Activated CD4-positive, alpha-beta T cell treated with anti-CD3 and anti-CD28 coated beads, Interleukin-2, amount 10 ng/mL, durations not matched to agents 24 days and 14 days (primary cell): ENCODE measurements around the gene TIE1. TPM values are rescaled to one million over a fixed set of nuclear protein-coding genes. Genes with fewer than 3 reads are reported as not detected.
A peak's percentile ranks its signal among the peaks of the same experiment; 100 is the strongest.

Experiments
- DNase-seq: peaks from one replicate; pipeline ENCODE4 v3.0.0; 2022
- H3K27ac Mint-ChIP-seq: one replicate; pipeline ENCODE4 v1.8.0; 2022; ENCODE audit warnings: mild to moderate bottlenecking, mixed read lengths
- H3K27me3 Mint-ChIP-seq: one replicate; pipeline ENCODE4 v1.8.0; 2022; ENCODE audit warnings: mixed read lengths
- H3K36me3 Mint-ChIP-seq: one replicate; pipeline ENCODE4 v1.8.0; 2022; ENCODE audit warnings: low read depth, mild to moderate bottlenecking, mixed read lengths
- H3K4me1 Mint-ChIP-seq: one replicate; pipeline ENCODE4 v1.8.0; 2021; ENCODE audit warnings: mixed read lengths
- H3K4me3 Mint-ChIP-seq: one replicate; pipeline ENCODE4 v1.8.0; 2022; ENCODE audit warnings: mild to moderate bottlenecking, moderate library complexity, mixed read lengths
- H3K9me3 Mint-ChIP-seq: one replicate; pipeline ENCODE4 v1.8.0; 2021; ENCODE audit warnings: mixed read lengths
- intact Hi-C: fragments of 100-400 bp; cut with micrococcal nuclease; formaldehyde crosslinking; loops from one replicate; pipeline ENCODE4 v1.15.1; 2023
- total RNA-seq: library from RNA; stranded (reverse); gene quantifications from 2 replicates; pipeline ENCODE4 v1.2.3, GENCODE V29; 2022

Gene TIE1
- total RNA-seq, 1 donor from 2014 or later = 0.23 TPM

GRCh38 chr1:43280692-43281091 lies 20.1 kb upstream of the TIE1 start:
- no peak overlapping the region for H3K4me3 Mint-ChIP-seq
- no peaks in the 10 kb centered on the region for H3K4me1 Mint-ChIP-seq
- no peak overlapping the region for H3K27ac Mint-ChIP-seq
- peaks cover 5% of the 10 kb centered on the region for H3K27me3 Mint-ChIP-seq
- intact Hi-C loops = no loop called here
- no peak for DNase-seq
- no peaks in the 10 kb centered on the region for H3K36me3 Mint-ChIP-seq
- no peaks in the 10 kb centered on the region for H3K9me3 Mint-ChIP-seq

- H3K4me1 Mint-ChIP-seq = no peaks in the 10 kb centered on the region
- no peaks in the 10 kb centered on the region for H3K9me3 Mint-ChIP-seq
- H3K36me3 Mint-ChIP-seq = no peaks in the 10 kb centered on the region
- intact Hi-C loops = no loop called here
- no peak overlapping the region for H3K27ac Mint-ChIP-seq
- DNase-seq = no peak
- peaks cover 7% of the 10 kb centered on the region for H3K27me3 Mint-ChIP-seq
- H3K4me3 Mint-ChIP-seq = no peak overlapping the region
Observed at GRCh38 chr1:43282220-43283195, 18.3 kb upstream of the TIE1 start.

- H3K27me3 Mint-ChIP-seq = peaks cover 14% of the 10 kb centered on the region
- no peak for DNase-seq
- H3K9me3 Mint-ChIP-seq = no peaks in the 10 kb centered on the region
- H3K27ac Mint-ChIP-seq = no peak overlapping the region
- no peaks in the 10 kb centered on the region for H3K36me3 Mint-ChIP-seq
- H3K4me3 Mint-ChIP-seq = no peak overlapping the region
- no peaks in the 10 kb centered on the region for H3K4me1 Mint-ChIP-seq
- intact Hi-C loops = no loop called here
Observed at GRCh38 chr1:43284065-43284464, 16.7 kb upstream of the TIE1 start.

GRCh38 chr1:43284546-43285110 lies 16.2 kb upstream of the TIE1 start:
- Mint-ChIP-seq H3K36me3 (no peaks in the 10 kb centered on the region), H3K27me3 (peaks cover 14% of the 10 kb centered on the region), H3K27ac (no peak overlapping the region), H3K4me1 (no peaks in the 10 kb centered on the region), H3K4me3 (no peak overlapping the region), H3K9me3 (no peaks in the 10 kb centered on the region)
- DNase-seq = no peak
- intact Hi-C loops = no loop called here

- H3K36me3 Mint-ChIP-seq = no peaks in the 10 kb centered on the region
- no peaks in the 10 kb centered on the region for H3K9me3 Mint-ChIP-seq
- intact Hi-C loops = no loop called here
- H3K27me3 Mint-ChIP-seq = peaks cover 14% of the 10 kb centered on the region
- H3K4me3 Mint-ChIP-seq = no peak within 1 kb of the TSS
- no peaks in the 10 kb centered on the region for H3K4me1 Mint-ChIP-seq
- no peak for DNase-seq
- H3K27ac Mint-ChIP-seq = no peak within 1 kb of the TSS
Observed at GRCh38 chr1:43285269-43285990, 15.4 kb upstream of the TIE1 start, which contains the start of gene C1orf210. C1orf210 (minus strand) TSS chr1:43285581; CDS start chr1:43283270, 2,311 bp downstream.

GRCh38 chr1:43286115-43286514 lies 14.7 kb upstream of the TIE1 start:
- Mint-ChIP-seq H3K4me3 (no peak overlapping the region), H3K36me3 (no peaks in the 10 kb centered on the region), H3K9me3 (no peaks in the 10 kb centered on the region), H3K27ac (no peak overlapping the region), H3K27me3 (peaks cover 10% of the 10 kb centered on the region), H3K4me1 (no peaks in the 10 kb centered on the region)
- intact Hi-C loops = no loop called here
- DNase-seq = no peak

- no peak for DNase-seq
Observed at GRCh38 chr1:43286533-43286932, 14.2 kb upstream of the TIE1 start.

GRCh38 chr1:43288058-43288784 lies 12.6 kb upstream of the TIE1 start:
- Mint-ChIP-seq H3K27me3 (peaks cover 10% of the 10 kb centered on the region), H3K4me1 (peaks cover under 1% of the 10 kb centered on the region), H3K9me3 (no peaks in the 10 kb centered on the region), H3K27ac (no peak overlapping the region), H3K4me3 (no peak overlapping the region), H3K36me3 (no peaks in the 10 kb centered on the region)
- no peak for DNase-seq
- intact Hi-C loops = no loop called here

More at GRCh38 chr1:43286533-43286932, 14.2 kb upstream of the TIE1 start:
- no peak overlapping the region for H3K27ac Mint-ChIP-seq
- H3K36me3 Mint-ChIP-seq = no peaks in the 10 kb centered on the region
- H3K4me3 Mint-ChIP-seq = no peak overlapping the region
- intact Hi-C loops = no loop called here
- H3K27me3 Mint-ChIP-seq = peaks cover 10% of the 10 kb centered on the region
- no peaks in the 10 kb centered on the region for H3K9me3 Mint-ChIP-seq
- no peaks in the 10 kb centered on the region for H3K4me1 Mint-ChIP-seq

- H3K36me3 Mint-ChIP-seq = no peaks in the 10 kb centered on the region
- no peaks in the 10 kb centered on the region for H3K9me3 Mint-ChIP-seq
- intact Hi-C loops = no loop called here
- peaks cover 3% of the 10 kb centered on the region for H3K4me1 Mint-ChIP-seq
- no peak overlapping the region for H3K27ac Mint-ChIP-seq
- DNase-seq = no peak
- H3K27me3 Mint-ChIP-seq = peaks cover 10% of the 10 kb centered on the region
- H3K4me3 Mint-ChIP-seq = no peak overlapping the region
Observed at GRCh38 chr1:43288785-43289706, 11.7 kb upstream of the TIE1 start.

- no peak for DNase-seq
- Mint-ChIP-seq H3K27ac (no peak overlapping the region), H3K4me1 (peaks cover 25% of the 10 kb centered on the region), H3K9me3 (no peaks in the 10 kb centered on the region), H3K27me3 (peaks cover 9% of the 10 kb centered on the region), H3K36me3 (no peaks in the 10 kb centered on the region), H3K4me3 (no peak overlapping the region)
- intact Hi-C loops = no loop called here
Observed at GRCh38 chr1:43292216-43292615, 8.6 kb upstream of the TIE1 start.

- no peak for DNase-seq
- Mint-ChIP-seq H3K4me3 (no peak overlapping the region), H3K36me3 (no peaks in the 10 kb centered on the region), H3K27ac (no peak overlapping the region), H3K27me3 (peaks cover 6% of the 10 kb centered on the region), H3K9me3 (no peaks in the 10 kb centered on the region), H3K4me1 (peaks cover 25% of the 10 kb centered on the region)
- intact Hi-C loops = no loop called here
Observed at GRCh38 chr1:43292679-43293078, 8.1 kb upstream of the TIE1 start.

GRCh38 chr1:43293176-43293575 lies 7.6 kb upstream of the TIE1 start:
- Mint-ChIP-seq H3K4me3 (no peak overlapping the region), H3K9me3 (no peaks in the 10 kb centered on the region), H3K36me3 (no peaks in the 10 kb centered on the region), H3K27ac (peak overlapping the region; percentile 59), H3K4me1 (peaks cover 25% of the 10 kb centered on the region), H3K27me3 (peaks cover 3% of the 10 kb centered on the region)
- intact Hi-C loops = no loop called here
- DNase-seq = no peak
